ENCODE results near the gene MTFP1. TPM values are rescaled to one million over a fixed set of nuclear protein-coding genes. Genes with fewer than 3 reads are reported as not detected.
"Not testable (repeated sequence)": the region's sequence is repeated elsewhere in the genome, so short reads cannot be mapped to it uniquely, and the experiment has no call there.

The MTFP1 gene
- total and polyA plus RNA-seq, 2 experiments from 2014 or later = 54.6 to 64.1 TPM

DNA sequence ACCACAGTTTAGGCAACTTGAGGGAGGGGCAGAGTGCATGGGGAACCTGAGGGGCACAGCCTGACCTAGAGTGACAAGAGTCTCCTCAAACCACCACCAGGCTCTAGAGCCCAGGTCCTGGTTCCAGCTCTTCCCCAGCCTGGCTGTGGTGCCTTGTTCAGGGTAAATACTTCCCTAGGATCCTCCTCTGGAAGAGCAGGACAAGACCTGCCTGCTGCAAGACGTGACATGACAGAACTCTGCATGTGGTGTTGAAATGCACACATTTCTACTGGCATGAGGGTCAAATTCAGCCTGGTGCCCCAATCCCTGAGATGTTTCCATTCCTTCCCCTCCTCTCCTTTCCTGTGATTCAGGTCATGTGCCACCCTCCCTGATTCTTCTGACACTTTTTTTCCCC, 25.4 kb upstream of the MTFP1 start:
- Histone ChIP-seq H3K4me2 (no peak overlapping the region), H3K9me2 (ENCODE audit: insufficient read depth) (no peaks in the 10 kb centered on the region), H3K79me2 (replicated peaks; ENCODE audit: insufficient read depth) (no peaks in the 10 kb centered on the region), H3F3A (replicated peaks; ENCODE audit: low read depth) (peaks cover 4% of the 10 kb centered on the region; the same call in 1 of the 2 replicates), H2AFZ (no peak overlapping the region), H3K27ac (ENCODE audit: low read depth) (no peak overlapping the region), H3K27me3 (ENCODE audit: insufficient read depth) (peaks cover 31% of the 10 kb centered on the region), H3K4me1 (ENCODE audit: insufficient read depth) (peaks cover 17% of the 10 kb centered on the region), H3K36me3 (ENCODE audit: insufficient read depth) (no peaks in the 10 kb centered on the region), H4K20me1 (replicated peaks; ENCODE audit: insufficient read depth) (no peaks in the 10 kb centered on the region), H3K4me3 (no peak overlapping the region)
- ATAC-seq (no peak), DNase-seq (ENCODE audit: low spot score) (no peak)
- TF ChIP-seq NANOG (IDR thresholded peaks at IDR 0.05; ENCODE audit: borderline replicate concordance) (no peak), ETS1 (IDR thresholded peaks at IDR 0.05) (no peak), ZNF462 (CRISPR knock-in tag; IDR thresholded peaks at IDR 0.05) (no peak), POLR2AphosphoS5 (IDR thresholded peaks at IDR 0.05; ENCODE audit: low read depth) (no peak), ZNF331 (CRISPR knock-in tag; IDR thresholded peaks at IDR 0.05; ENCODE audit: low read depth) (no peak), EZH2 (IDR thresholded peaks at IDR 0.05; ENCODE audit: low read depth, unreplicated experiment) (no peak), CREB1 (CRISPR knock-in tag; IDR thresholded peaks at IDR 0.05; ENCODE audit: low read depth) (no peak), JUNB (IDR thresholded peaks at IDR 0.05; ENCODE audit: unreplicated experiment) (no peak), ZNF114 (CRISPR knock-in tag; IDR thresholded peaks at IDR 0.05) (no peak)
- H3K9me3 Mint-ChIP-seq = no peaks in the 10 kb centered on the region
- peaks cover 38% of the 10 kb centered on the region for H3K27me3 Mint-ChIP-seq (ENCODE audit: insufficient read depth, low read depth, poor library complexity)
- H3K36me3 Mint-ChIP-seq (ENCODE audit: low read depth) = no peaks in the 10 kb centered on the region; the same call in 1 of the 3 replicates
- no peak overlapping the region for H3K27ac Mint-ChIP-seq
- H3K4me1 Mint-ChIP-seq = peaks cover 24% of the 10 kb centered on the region
- H3K4me3 Mint-ChIP-seq = no peak overlapping the region

- peaks cover 35% of the 10 kb centered on the region for H3K27me3 Mint-ChIP-seq (ENCODE audit: insufficient read depth, low read depth, poor library complexity)
- H3K27ac ChIP-seq (ENCODE audit: low read depth); H3K9me2 ChIP-seq (ENCODE audit: insufficient read depth); H3K36me3 Mint-ChIP-seq (ENCODE audit: low read depth); H3K4me3 Mint-ChIP-seq; H3K4me3 ChIP-seq; H3K9me3 Mint-ChIP-seq; H3F3A ChIP-seq (replicated peaks; ENCODE audit: low read depth); H3K27ac Mint-ChIP-seq; H3K36me3 ChIP-seq (ENCODE audit: insufficient read depth); H2AFZ ChIP-seq; ATAC-seq; H3K4me2 ChIP-seq; H4K20me1 ChIP-seq (replicated peaks; ENCODE audit: insufficient read depth); DNase-seq (ENCODE audit: low spot score); H3K79me2 ChIP-seq (replicated peaks; ENCODE audit: insufficient read depth): not testable (repeated sequence)
- Histone ChIP-seq H3K4me1 (ENCODE audit: insufficient read depth) (peaks cover 17% of the 10 kb centered on the region), H3K27me3 (ENCODE audit: insufficient read depth) (peaks cover 24% of the 10 kb centered on the region)
- H3K4me1 Mint-ChIP-seq = peaks cover 24% of the 10 kb centered on the region
Measured at GRCh38 chr22:30401024-30401423, 24.5 kb upstream of the MTFP1 start.

Data from GM23338 (cell line).